ENCODE measurements around the gene TOMM22.

DNA sequence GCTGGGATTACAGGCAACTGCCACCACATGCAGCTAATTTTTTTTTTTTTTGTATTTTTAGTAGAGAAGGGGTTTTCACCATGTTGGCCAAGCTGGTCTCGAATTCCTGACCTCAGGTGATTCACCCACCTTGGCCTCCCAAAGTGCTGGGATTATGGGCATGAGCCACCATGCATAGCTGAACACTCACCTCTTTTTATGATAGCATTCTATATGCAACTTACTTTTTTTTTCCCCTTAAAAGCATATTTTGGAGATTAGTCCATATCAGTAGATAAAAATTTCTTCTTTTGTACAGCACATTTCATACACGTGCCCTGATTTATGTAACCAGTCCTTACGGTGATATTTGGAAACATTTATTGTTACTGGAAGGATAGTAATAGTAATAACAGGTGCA, 38.6 kb downstream of the TOMM22 start:
- TF ChIP-seq POLR2A (IDR thresholded peaks at IDR 0.05; ENCODE audit: extremely low read depth, insufficient read length): no peak
- no peak for TF ChIP-seq CTCF (IDR thresholded peaks at IDR 0.05; ENCODE audit: low read depth, low read length)
- TF ChIP-seq, protein P1, sequence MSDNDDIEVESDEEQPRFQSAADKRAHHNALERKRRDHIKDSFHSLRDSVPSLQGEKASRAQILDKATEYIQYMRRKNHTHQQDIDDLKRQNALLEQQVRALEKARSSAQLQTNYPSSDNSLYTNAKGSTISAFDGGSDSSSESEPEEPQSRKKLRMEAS (IDR thresholded peaks at IDR 0.05; ENCODE audit: low read depth, low read length): no peak
- TF ChIP-seq MYC (IDR thresholded peaks at IDR 0.05; ENCODE audit: low read depth, low read length): no peak
